Stimulated activated CD8-positive, alpha-beta memory T cell treated with anti-CD3 and anti-CD28 coated beads, Interleukin-4, amount 100 ng/mL, for 48 hours (primary cell): ENCODE measurements around the gene SLAIN2.

Experiments used
- DNase-seq: peaks from one replicate; pipeline ENCODE4 v3.0.0-alpha.2; 2020

The SLAIN2 gene

GRCh38 chr4:48336146-48336870 is 5.0 kb upstream of the SLAIN2 start:
- DNase-seq: no peak

DNA sequence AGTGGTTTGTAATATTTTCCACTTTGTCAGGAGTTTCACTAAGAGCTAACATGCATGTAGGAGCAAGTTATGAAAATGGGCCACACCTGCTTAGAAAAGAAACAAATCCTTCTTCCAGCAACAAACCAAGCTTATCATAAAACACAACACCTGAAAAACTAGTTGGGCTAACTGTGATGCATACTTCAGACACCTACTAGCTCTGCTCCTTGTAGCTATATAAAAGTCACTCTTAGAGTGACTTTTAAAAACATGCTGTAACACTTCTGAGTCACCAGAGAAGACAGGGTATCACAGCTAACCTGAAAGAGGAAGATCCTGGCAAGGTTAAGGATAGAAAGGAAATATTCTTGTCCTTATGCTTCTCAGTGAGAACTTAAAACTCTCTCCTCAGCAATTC is 3.6 kb upstream of the SLAIN2 start:
- DNase-seq: no peak

GRCh38 chr4:48339642-48340041 is 1.7 kb upstream of the SLAIN2 start:
- no peak for DNase-seq

DNA sequence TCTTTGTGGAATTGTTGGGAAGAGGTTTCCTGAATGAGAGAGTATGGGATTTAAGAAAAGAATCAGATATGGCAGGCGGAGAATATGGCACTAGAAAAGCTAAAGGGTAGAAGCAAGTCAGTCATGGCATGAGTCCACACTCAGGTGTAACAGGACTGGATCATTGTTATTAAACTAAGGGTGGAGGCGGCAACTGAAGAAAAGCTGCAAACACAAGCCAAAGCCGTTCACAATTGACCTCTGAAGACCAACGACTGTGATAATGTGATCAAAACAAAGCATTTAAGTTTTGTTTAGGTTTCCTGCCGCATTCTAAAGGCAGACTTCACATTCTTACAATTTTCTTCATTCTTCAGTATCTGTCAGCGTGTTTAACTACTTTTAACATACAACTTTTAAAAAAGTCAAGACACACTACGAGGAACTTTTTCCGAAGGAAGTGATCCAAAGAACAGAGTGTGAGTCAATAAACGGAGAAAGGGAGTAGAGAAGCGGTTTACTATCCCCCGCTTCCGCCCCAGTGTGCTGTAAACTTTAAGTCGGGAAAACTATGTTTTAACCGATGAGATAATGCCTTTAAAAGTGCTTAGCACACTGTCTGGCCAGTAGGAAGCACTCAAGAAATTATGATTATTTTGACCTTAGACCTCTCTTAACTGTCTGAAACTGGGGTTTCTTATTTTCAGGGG is 909 bp upstream of the SLAIN2 start:
- no peak for DNase-seq

- peak; percentile 59 for DNase-seq
Observed at GRCh38 chr4:48341776-48342605, 662 bp downstream of the SLAIN2 start.

DNA sequence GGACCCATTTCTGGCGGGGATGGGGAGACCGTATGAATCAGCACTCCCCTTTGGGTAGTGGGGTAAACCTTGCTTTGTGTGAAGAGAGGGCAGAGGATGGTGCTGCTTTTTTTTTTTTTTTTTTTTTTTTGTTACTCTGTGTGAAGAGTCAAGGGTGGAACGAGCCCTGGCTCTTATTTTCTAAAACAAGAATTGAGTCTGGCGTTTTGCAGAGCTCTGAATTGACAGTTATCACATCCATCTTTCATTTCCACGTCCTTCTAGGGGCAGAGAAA is 1.2 kb downstream of the SLAIN2 start:
- DNase-seq: no peak

GRCh38 chr4:48343035-48343434 is 1.7 kb downstream of the SLAIN2 start:
- DNase-seq: no peak

DNA sequence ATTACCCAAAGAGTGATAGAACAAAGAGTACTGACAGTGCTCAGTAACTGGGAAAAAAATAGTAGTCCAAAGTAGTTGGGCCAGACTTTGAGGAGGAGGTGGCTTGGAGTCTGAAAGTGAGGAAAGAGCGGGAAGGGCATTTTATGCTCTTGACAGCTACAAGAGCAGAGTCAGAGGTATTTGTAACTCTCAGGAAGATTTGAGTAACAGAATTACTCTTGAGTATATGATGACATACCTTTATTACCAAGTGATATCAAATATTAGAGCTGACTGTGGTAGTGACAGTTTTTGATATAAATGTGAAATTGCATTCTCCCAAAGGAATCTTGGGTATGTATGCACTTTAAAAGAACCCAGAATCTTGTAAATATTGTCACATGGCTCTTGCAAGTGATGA is 2.2 kb downstream of the SLAIN2 start:
- no peak for DNase-seq

- DNase-seq: no peak
Observed at GRCh38 chr4:48345542-48345941, 4.2 kb downstream of the SLAIN2 start.

DNA sequence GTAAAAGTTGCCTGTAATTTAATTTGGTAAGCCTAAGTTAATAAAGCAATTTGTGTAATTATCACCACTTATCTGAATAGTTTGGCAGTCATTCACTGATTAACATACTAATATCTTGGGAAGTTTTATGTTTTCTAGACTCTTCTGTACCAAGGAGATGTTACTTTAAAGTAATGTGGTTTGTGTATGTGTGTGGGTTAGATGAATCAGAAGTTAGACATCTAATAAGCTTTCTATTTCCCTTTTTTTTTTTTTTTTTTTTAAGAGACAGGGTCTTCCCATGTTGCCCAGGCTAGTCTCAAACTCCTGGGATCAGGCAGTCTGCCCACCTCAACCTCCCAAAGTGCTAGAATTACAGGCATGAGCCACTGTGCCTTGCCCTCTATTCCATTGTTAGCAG is 5.3 kb downstream of the SLAIN2 start:
- DNase-seq: no peak

GRCh38 chr4:48347282-48347921 is 6.1 kb downstream of the SLAIN2 start:
- no peak for DNase-seq

DNA sequence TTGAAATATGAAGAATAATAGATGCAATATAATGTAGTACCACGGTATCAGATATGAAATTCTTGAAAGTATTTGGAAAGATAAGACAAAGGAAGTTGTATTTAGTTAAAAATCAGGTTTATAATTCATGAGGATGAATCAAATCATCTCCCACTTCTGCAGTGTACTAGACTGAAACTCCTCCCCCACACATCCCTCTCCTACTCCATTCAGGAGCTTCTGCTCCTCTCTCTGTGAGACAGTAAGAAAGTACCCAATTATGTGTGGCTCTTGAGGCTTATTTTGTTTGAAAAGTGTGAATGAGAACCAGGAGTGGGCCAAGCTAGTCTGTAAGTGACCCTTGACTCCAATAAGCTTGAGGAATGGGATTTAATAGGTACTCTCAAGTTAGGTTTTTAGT is 9.5 kb downstream of the SLAIN2 start:
- DNase-seq: no peak

DNA sequence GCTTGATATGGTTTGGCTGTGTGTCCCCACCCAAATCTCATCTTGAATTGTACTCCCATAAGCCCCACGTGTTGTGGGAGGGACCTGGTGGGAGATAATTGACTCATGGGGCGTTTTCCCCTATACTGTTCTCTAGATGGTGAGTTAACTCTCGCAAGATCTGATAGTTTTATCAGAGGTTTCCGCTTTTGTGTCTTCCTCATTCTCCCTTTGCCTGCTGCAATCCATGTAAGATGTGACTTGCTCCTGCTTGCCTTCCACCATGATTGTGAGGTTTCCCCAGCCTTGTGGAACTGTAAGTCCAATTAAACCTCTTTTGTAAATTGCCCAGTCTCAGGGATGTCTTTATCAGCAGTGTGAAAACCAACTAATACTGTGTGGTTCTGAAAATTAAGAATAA is 11.5 kb downstream of the SLAIN2 start:
- no peak for DNase-seq

GRCh38 chr4:48356355-48356754 is 15.0 kb downstream of the SLAIN2 start:
- no peak for DNase-seq

- no peak for DNase-seq
Observed at GRCh38 chr4:48360285-48361011, 19.1 kb downstream of the SLAIN2 start.

DNA sequence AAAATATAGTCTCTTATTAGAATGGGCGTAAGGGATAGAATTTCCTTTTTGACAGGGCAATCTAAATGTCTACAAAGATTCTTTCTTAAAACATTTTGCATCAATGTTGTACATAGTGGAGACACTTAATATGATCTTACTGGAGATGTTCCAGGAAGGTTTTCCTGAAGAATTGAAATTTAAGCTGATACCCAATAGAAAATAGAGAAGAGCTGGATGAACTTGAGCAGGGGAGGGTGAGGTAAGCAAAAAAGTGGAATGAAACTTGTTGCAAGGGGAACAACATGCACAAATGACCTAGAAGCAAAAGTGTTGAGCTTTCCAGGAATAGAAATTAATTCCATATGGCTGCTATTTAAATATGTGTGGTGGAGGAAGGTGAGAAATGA is 19.7 kb downstream of the SLAIN2 start:
- no peak for DNase-seq

- no peak for DNase-seq
Observed at GRCh38 chr4:48366611-48367010, 25.3 kb downstream of the SLAIN2 start.

- DNase-seq: no peak
Observed at GRCh38 chr4:48367016-48367415, 25.7 kb downstream of the SLAIN2 start.

- DNase-seq: no peak
Observed at GRCh38 chr4:48368389-48368788, 27.1 kb downstream of the SLAIN2 start.

- DNase-seq: no peak
Observed at GRCh38 chr4:48369248-48369647, 27.9 kb downstream of the SLAIN2 start.

GRCh38 chr4:48369771-48370170 is 28.4 kb downstream of the SLAIN2 start:
- DNase-seq: no peak

DNA sequence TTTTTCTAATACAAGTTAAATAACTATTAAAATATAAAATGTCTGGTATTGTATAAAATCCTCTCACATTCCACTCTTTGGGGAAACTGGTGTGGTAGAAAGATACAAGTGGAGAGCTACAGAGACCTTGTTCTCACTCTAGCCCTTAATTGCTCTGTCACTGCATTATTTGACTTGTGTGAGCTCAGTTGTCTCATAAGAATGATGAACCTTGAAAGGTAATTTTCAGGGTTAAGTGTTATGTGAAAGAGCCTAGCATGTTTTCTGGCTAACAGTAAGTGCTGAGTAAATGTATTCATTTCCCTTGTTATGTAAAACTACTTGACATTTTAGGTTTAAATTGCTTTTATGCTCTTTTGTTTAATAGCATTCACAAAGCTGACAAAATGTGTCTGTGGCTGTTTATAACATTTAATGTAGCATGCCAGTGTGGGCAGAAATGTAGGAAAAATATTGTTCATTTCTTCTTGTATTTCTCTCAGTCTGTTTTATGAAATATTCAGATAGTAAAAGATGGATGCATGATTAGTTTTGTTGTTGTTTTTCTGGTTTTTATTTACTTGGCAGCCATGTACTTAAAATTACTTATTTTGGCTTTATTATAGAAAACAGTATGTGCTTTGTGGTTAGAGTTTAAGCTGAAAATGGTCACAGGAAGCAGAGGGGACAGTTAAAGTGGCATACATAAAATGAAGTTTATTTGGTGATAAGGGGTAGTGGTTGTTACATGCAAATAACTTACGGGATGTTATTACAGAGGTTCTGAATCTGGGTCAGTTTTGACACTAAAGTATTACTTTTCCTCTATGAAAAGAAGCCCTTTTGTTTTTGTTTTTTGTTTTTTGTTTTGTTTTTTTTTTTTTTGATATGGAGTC is 29.2 kb downstream of the SLAIN2 start:
- DNase-seq: no peak
